NCI-H2196 treated with DMSO at 0.1 percent for 48 hours (cell line): Measurements from ENCODE around the gene BAMBI.

Experiments
- DNase-seq: peaks from one replicate; lab custom pipeline; 2025; ENCODE audit not compliant: unreplicated experiment; lab: John Stamatoyannopoulos, UW

BAMBI gene

DNA sequence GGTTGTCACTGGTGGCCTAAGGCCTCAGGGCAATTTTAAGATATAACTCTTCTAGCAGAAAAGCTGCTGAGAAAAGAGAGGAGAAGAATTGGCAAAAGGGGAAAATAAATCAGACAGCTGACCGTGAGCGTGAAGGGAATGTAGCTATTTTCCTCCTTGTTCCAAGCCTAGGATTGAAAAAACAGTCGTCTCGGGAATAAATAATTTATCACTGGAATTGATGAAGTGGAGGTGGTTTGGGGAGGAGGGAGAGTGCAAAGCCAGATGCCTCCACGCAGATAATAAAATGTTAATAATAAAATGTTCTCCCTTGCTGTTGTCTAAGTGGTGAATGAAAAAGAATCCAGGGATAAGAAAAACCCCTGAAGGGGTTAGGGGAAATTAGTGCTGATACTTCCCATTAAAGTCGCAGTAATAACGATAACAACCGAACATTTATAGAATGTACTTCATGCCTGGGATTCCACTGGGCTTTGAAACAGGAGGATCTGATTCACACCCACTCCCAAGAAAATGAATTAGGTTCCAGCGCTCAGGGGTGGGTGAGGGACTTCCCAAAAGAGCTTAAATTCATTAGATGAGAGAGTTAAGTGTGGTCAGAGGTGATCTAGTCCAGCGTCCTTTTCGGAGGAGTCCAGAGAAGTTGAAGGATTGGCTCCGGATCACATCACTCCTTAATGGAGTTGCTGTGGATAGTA lies 27.3 kb downstream of the BAMBI start:
- DNase-seq, result no peak

DNA sequence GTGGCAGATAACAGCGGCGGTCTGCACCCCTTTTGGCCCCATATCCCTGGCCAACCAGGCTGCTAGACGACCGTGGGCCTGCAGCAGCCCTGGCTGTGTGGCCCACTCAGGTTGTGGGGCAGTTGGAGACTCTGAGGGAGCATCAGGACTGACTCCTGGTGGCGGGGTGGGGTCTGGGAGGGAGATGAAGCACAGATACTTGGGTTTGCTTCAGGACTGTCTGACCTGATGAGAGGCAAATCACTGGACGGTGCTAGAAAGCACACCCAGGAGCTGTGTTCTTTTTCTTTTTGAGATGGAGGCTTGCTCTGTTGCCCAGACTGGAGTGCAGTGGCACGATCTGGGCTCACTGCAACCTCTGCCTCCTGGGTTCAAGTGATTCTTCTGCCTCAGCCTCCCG lies 28.2 kb downstream of the BAMBI start:
- DNase-seq, result no peak

DNA sequence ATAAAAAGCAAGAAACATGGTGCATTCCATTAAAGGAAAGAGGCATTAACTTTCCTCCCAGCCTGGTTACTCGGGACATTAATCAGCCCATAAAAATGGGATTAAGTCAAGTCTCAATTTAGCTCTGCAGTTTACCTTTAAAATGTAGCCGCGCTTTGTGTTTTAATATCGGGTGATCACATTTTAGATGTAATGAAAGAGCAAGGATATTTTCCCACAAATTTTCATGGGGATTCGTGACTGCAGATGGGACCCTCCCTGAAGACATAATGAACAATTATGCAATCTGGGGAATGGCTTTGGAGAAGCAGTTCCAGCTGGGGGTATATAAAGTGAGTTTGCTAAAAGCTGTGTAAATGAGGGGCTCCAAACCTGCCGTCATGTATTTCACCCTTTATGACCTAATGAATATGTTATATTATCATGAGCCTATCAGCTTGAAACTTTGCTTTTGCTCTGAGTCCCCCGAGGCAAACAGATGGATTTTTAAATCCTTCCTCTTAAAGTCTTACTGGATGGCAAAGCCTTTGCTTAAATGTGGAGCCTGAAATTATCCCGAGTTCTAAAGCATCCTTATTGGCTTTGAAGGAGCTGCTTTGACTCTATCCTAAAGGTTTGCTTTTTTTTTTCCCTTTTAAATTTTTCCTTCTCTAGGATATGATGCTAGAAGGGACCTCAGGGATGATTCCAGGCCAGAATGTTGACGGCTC lies 31.8 kb downstream of the BAMBI start:
- no peak for DNase-seq

DNA sequence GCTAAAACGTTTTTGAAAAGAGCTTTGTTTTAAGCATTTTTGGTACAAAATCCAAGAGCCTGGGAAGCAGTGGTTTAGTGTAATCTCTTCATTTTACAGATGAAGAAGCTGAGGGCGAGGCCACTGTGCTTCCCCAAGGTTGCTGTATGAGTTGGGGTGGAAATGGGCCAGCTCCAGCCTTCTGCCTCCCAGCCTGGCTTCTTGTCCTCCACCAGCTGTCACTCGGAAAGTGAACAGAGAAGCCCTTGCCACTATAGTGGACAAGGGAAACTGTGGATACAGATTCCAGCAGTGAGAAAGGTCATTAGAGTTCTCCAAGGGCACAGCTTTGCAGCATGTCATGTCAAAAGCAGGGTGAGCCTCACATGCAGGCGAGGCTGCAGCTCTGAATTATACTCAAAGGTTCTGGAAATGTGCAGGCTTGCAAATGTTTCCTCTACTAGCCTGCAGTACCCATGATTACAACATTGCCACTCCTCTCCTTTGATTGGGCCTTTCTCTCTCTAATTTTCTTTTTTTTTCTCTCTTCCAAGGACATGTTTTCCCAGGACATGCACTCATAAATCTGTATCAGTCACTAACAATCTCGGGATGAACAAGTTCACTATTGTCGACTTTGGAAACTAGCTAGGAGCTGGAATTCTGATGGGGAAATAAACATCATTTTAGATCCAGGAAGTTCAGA lies 33.0 kb downstream of the BAMBI start:
- DNase-seq, result no peak

DNA sequence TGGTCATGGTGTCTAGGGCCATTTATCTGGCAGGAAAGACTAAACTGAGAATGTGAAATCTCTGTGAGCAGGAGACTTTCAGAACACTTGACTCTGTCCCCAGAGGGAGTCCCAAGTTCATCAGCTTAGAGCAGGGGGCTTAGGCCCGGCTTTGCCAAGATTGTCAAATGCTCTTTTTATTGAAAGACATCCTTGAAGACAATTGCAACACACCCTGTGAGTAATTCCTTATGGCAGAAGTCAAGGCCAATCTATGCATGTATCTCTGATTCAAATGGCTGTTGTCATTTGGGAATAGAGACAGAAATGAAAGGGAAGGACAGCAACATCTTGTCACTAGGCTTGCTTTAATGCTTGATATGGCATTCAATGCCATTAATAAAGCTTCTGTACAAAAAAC lies 33.7 kb downstream of the BAMBI start:
- DNase-seq, result no peak

DNA sequence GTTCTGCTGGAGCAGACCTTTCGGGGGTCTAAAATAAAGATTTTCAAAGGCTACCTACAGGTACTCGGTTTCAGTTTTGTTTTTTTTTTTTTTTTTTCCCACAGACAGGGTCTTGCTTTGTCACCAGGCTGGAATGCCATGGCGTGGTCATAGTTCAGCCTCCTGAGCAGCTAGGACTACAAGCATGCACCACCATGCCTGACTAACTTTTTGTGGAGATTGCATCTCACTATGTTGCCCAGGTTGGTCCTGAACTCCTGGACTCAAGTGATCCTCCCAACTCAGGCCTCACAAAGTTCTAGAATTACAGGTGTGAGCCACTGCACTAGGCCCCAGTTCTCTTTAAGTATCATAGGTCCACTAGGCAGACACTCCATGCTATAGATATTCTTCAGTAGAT lies 34.5 kb downstream of the BAMBI start:
- no peak for DNase-seq

DNA sequence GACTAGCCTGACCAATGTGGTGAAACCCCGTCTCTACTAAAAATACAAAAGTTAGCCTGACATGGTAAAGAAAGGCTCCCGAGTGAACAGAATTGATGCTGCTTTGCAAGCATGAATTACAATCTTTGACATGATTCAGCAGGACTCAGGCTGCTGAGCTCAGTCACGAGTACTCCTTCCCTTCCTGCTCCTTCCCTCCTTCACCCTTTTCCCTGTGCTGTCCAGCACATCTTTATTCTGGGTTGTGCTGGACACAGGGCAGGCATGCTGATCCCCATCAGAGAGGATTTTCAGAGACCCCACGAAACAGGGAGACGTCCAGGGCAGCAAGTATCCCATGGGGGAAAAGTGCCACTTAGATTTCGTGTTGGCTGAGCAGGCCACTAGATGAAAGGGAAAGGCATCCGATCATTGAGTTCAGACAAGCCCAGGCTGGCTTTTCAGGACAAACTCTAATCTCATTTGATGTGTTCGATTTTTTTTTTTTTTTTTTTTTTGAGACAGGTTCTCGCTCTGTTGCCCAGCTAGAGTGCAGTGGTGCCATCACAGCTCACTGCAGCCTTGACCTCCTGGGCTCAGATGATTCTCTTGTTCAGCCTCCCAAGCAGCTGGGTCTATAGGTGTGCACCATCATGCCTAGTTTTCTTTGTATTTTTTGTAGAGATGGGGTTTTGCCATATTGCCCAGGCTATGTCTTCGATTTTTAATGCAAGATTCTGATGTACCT lies 36.5 kb downstream of the BAMBI start:
- no peak for DNase-seq

DNA sequence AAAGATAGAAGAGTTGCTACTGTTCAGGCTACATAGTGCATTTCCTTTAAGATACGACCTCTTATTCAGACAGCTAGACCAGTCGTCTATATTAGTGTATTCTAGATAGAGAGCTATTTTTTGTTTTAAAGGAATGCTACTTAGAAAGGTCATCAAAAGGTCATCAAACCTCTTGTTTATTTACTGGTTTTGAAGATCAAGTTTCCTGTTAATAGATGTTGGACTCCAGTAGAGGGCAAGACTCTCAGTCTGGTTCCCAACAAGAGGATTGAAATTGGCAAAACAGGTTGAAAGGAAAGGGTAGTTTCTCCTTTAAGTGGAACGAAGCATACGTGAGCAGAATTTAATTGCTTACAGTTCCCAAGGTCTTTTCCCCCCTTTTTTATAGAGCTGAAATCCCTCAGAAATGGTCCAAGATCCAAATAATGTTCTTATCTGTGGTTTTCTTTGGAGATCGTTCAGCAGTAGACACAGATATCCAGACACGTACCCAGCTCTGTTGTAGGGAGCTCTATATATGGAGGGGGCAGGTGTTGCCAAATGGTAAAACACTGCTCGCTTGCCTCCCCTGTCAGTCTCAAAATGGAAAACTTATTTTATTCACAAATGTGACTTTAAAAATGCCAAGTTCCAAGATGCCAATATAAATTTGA lies 37.2 kb downstream of the BAMBI start:
- DNase-seq, result no peak

DNA sequence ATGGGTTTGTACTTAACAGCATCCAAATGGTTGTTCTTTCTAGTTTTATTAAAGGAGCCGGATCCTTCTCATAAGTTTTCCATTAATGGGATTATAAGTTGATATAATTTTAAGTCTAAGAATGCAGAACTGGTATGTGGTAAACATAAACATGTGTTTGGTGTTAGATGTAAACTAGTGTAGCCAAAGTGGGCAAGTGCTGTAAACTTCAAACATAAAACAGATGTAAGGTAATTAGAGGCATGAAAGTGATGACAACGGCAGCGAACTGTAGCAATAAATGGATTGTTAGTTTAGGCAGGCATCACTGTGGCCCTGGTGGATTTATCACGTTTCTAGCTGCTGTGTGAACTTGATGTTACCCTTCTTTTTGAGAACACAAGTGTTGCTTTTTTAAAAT lies 37.9 kb downstream of the BAMBI start:
- no peak for DNase-seq

DNA sequence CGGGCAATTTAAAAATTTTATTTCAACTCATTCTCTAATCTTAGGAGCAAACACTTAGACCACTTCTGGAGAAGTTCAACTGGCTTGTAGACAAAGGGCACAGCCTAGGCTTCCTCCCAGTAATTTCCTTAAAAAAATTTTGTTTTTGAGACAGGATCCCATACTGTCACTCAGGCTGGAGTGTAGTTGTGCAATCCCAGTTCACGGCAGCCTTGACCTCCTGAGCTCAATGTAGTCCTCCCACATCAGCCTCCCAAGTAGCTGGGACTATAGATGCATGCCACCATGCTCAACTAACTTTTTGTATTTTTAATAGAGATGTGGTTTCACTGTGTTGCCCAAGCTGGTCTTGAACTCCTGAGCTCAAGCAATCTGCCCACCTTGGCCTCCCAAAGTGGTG lies 38.4 kb downstream of the BAMBI start:
- no peak for DNase-seq

DNA sequence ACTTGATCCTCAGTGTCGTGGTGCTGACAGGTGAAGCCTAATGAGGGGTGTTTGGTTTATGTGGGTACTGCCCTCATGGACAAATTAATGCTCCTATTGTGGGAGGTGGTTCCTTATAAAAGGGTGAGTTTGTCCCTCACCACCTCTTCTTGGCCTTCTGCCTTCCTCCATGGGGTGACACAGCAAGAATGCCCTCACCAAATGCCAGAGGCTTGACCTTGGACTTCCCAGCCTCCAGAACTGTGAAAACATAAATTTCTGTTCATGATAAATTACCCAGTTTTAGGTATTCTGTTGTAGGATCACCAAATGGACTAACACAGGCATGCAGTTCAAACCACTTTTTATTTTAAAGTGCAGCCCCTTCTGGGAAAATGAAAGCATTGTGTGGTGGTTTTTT lies 39.4 kb downstream of the BAMBI start:
- DNase-seq, result no peak

DNA sequence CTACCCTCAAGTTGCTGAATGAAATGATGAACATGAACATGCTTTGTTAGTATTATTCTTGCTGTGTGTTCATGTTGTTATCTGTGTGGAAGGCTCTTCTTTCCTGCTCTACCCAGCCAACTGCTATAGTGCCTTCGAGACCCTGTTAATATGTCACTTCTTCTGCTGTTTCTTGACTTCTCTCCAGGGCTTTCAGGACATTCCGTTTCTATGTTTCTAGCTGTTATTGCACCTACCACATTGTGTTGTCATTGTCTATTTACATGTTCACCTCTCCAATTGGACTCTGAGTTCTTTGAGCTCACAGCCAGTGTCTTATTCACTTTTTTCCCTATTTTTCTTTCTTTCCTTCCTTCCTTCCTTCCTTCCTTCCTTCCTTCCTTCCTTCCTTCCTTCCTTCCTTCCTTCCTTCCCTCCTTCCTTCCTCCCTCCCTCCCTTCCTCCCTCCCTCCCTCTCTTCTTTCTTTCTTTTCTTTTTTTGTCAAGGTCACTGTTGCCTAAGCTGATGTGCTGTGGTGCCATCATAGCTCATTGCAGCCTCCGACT lies 40.4 kb downstream of the BAMBI start:
- no peak for DNase-seq

DNA sequence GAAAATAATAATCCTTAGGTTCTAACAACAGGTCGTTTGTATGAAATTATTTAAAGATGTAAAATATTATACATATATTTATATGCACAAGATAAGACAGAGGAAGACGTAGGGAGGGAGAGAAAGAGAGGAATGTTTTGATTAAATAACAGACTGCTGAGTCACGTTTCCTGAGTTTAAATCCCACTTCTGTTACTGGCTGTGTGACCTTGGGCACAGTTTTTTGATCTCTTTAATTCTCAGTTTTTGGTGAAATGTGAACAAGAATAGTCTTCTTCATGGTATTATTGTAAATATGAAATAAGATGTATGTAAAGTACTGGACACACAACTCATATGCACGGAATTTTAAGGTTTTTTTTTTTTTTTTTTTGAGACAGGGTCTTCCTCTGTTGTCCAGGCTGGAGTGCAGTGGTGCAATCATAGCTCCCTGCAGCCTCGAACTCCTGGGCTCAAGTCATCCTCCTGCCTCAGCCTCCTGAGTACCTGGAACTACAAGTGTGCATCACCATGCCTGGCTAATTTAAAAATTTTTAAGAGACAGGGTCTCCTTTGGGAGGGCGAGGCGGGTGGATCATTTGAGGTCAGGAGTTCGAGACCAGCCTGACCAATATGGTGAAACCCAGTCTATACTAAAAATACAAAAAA lies 42.6 kb downstream of the BAMBI start:
- DNase-seq, result no peak

DNA sequence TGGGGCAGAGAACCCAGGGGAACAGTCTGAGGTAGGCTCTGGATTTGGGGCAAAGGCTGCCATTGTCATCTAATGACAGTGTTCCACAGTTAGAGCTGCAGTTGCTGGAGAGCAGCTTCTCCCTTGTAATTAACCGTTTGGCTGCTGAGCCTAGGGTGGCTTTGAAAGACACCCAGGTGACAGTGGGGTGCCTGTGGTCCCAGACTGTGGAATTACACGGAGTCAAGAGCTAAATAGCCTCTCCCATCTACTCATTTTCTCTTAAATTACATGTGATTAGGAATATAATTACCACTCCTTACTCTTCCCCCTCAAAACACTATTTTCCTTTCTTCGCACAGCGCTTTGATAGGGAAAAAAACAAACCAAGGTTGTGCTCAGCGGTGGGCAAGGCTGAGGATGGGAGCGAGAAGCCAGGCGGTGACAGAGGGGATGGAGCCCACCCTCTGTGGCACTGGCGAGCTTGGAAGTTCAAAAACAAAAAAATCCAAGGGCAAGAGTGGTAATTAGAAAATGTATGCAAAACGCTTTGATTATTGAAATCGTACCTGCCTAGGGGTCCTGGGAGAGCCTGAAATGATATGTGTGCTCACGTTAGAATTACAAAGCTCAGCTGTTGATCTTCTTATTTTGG lies 44.1 kb downstream of the BAMBI start:
- DNase-seq, result no peak

DNA sequence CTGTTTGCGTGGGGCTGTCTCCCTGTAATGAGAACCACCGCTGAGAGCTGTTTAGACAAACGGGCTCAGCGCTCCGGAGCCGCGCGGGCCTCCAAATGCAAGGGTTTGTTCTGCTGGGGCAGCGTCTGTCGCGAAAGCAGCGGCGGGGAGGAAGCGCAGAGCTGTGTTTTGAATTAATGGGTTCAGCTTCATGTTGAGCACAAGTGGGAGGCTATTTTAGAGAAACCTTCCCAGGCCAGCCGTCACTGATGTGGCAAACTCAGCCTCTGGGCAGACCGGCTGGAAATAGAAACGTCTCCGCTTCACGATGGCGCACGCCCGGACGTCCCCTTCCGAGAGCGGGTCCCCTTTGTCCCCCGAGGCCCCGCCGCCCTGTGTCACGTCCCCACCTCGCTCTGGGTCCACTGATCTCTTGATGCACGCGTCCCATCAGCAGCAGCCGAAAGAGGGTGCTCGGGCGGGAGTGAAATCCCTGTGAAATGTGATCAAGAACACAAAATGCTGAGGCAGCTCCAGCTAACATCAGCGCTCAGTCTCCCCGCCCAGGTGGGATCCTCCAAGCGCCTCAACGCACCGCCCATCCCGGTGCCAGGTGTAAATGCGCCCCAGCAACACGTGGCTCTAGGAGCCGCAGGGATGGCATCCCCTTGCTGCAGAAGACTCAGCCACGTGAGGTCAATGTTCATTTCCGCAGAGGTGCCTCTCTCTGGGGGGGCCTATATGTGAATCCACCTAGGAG lies 44.9 kb downstream of the BAMBI start:
- no peak for DNase-seq

DNA sequence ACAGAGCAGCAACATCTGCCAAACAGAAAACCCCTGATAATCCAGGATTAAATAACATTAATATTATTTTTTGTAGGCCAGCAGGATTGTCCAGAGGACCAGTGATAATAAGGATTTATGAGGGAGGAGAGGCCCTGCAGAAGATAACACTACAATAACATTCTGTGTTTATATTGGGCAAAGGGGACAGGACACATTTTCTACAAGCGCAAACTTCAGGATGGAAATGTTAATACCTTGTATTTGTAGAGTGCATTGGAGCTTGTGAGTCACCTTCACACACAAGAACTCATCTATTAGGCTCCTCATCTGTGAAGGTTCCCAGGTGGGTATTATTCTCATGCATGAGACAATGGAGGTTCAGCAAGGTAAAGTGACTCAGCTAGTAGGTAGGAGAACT lies 51.0 kb downstream of the BAMBI start:
- no peak for DNase-seq

DNA sequence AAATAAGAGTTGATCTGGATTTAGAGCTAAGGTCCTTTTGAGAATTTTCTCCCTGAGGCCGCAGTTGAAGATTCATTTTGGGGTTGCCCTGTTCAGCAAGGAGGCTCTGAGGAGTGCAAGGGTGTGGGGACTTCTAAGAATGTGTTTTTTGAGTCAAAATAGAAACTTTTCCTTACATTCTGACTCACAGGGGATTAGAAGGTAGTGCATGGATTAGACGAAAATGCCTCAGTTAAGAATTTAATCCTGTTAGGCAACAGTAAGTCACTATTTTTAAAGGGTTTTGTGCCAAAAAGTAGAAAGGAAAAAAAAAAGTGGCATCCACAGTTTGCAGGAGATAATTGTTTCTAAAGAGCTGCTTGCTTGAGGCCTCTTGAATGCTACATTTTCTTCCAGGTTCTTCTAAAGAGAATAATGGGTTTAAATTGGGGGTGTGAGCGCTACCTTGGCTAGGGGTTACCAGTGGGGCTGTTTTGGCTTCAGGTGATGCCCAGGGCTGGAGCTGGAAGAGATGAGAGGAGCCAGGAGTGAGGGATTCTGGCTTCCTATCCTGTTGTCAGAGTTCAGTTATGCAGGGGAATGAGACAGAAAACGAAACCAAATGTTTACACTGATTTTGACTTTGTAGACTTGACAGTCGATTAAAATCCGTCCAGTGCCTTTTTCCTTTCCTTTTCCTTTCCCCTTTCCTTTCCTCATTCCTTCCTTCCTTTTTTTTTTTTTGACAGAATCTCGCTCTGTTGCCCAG lies 52.9 kb downstream of the BAMBI start:
- no peak for DNase-seq

DNA sequence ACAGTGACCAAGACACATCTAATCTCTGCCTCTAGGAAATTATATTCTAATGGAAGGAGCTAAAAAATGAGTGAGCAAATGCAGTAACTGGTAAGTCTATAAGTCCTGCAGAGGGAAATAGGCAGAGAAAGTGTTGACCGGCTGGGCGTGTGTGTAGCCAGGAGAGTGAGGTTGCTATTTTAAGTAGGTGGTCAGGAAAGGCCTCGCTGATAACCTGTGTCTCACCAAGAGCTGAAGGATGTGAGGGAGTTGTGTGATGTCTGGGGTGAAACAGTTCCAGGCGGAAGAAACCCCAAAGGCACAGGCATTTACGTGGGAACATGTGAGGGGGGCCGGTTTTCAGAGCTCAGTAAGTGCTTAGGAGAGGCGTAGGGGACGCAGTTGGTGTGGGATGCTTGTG lies 54.8 kb downstream of the BAMBI start:
- no peak for DNase-seq
